HUES6 (cell line): ENCODE data around the gene CHRDL2.
A peak's percentile ranks its signal among the peaks of the same experiment; 100 is the strongest.

Source experiments
- H3K27ac ChIP-seq: 2 replicates; pipeline ENCODE4 v1.7.0; 2013; ENCODE audit warnings: low read depth, mild to moderate bottlenecking, low read length, inconsistent platforms
- H3K27me3 ChIP-seq: 2 replicates; pipeline ENCODE4 v1.6.1; 2013; ENCODE audit warnings: low read length; ENCODE audit not compliant: control insufficient read depth, insufficient read depth
- H3K36me3 ChIP-seq: 2 replicates; pipeline ENCODE4 v1.6.1; 2013; ENCODE audit warnings: low read length; ENCODE audit not compliant: control insufficient read depth, insufficient read depth
- H3K4me1 ChIP-seq: 2 replicates; pipeline ENCODE4 v1.6.1; 2013; ENCODE audit warnings: low read length; ENCODE audit not compliant: control insufficient read depth, insufficient read depth
- H3K4me3 ChIP-seq: 2 replicates; pipeline ENCODE4 v1.5.1; 2013; ENCODE audit warnings: low read depth, low read length
- H3K9ac ChIP-seq: one replicate; pipeline ENCODE4 v1.6.1; 2013; ENCODE audit warnings: mild to moderate bottlenecking, low read length
- H3K9me3 ChIP-seq: 2 replicates; pipeline ENCODE4 v1.6.1; 2013; ENCODE audit warnings: low read depth, low read length; ENCODE audit not compliant: control insufficient read depth, insufficient read depth

CHRDL2 gene

DNA sequence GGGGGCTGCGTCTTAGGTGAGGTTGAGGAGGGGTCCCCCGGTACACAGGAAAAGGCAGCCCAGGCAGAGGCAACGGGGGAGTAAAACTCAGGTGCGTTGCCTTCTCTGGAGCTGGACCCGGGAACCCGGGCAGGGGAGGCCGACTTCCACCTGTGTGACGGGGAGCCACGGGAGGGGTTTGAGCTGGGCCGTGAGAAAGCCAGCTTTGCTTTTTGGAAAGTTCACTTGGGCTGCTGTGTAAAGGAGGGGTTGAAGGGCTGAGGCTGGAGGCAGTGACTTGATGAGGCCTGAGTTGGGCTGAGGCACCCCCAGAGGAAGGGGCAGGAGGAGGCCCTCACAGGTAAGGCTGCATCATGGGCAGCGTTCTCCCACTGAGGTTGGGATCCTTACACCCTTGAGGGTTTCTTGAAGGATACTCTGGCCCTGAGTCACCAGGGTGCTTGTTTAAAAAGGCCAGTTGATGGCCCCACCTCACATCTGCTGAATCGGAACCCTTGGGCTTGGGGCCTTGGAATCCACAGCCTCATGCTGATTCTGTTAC is 47.2 kb downstream of the CHRDL2 start:
- no peak overlapping the region for H3K27ac ChIP-seq
- H3K9me3 ChIP-seq = peaks cover 3% of the 10 kb centered on the region; the same call in 1 of the 2 replicates
- H3K4me3 ChIP-seq = peak overlapping the region; percentile 55
- H3K4me1 ChIP-seq = no peaks in the 10 kb centered on the region
- H3K36me3 ChIP-seq = no peaks in the 10 kb centered on the region
- H3K27me3 ChIP-seq = peaks cover 14% of the 10 kb centered on the region; the same call in 1 of the 2 replicates
- H3K9ac ChIP-seq = no peak overlapping the region

DNA sequence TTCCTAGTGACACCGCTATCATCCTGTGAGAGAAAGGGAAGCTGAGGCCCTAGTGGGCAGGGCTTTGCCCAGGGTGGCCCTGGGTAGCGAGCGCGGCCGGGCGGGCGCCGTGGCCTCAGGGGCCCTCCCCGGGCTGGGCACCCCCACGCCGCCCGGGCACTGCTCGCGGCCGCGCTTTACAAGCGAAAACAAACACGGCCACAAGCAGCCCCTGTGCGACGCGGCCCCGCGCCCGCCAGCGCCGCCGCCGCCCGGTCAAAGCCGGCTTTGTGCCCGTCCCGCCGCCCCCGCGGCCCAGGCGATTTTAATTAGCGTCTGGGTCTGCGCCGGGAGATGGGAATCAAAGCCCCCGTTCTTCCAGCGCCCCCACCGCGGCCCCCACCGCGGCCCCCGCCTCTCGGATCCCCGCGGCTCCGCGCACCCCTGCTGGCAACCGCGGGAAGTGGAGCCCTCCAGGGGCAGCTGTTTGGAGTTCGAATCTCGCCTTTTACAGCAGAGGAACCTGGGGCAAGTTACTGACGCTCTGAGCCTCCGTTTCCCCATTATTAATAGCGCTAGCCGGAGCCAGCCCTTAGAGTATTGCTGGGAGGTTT is 47.9 kb downstream of the CHRDL2 start:
- Histone ChIP-seq H3K9me3 (peaks cover 3% of the 10 kb centered on the region; the same call in 1 of the 2 replicates), H3K36me3 (no peaks in the 10 kb centered on the region), H3K4me1 (no peaks in the 10 kb centered on the region), H3K27me3 (peaks cover 14% of the 10 kb centered on the region; the same call in 1 of the 2 replicates), H3K9ac (no peak overlapping the region), H3K27ac (no peak overlapping the region), H3K4me3 (peak overlapping the region; percentile 55)

DNA sequence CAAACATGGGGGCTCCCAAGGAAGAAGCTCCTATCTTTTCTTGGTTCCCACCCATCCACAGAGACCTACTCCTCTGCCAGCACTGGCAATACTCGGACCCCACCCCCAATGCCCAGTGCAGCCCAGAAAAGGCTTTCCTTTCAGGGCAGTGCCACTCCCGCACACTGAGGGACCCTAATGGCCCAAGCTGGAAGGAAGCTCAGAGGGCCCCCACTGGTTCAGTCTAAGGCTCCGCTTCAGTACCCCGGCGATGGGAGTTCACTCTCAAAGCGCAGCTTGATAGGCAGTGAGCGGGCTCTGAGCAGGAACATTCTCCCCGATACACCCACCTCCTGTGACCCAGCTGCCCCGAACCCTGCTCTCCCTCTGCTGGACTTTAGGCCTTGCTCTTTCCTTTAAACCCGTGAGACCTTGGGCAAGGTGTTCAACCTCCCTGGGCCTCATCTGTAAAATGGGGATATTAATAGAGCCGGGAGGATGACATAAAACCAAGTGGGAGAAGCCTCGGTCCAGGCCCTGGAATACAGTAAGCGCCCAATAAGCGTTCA is 48.4 kb downstream of the CHRDL2 start:
- Histone ChIP-seq H3K9me3 (peaks cover 3% of the 10 kb centered on the region; the same call in 1 of the 2 replicates), H3K27me3 (peaks cover 14% of the 10 kb centered on the region; the same call in 1 of the 2 replicates), H3K36me3 (no peaks in the 10 kb centered on the region), H3K27ac (no peak overlapping the region), H3K9ac (no peak overlapping the region), H3K4me3 (peak overlapping the region; percentile 55), H3K4me1 (no peaks in the 10 kb centered on the region)

DNA sequence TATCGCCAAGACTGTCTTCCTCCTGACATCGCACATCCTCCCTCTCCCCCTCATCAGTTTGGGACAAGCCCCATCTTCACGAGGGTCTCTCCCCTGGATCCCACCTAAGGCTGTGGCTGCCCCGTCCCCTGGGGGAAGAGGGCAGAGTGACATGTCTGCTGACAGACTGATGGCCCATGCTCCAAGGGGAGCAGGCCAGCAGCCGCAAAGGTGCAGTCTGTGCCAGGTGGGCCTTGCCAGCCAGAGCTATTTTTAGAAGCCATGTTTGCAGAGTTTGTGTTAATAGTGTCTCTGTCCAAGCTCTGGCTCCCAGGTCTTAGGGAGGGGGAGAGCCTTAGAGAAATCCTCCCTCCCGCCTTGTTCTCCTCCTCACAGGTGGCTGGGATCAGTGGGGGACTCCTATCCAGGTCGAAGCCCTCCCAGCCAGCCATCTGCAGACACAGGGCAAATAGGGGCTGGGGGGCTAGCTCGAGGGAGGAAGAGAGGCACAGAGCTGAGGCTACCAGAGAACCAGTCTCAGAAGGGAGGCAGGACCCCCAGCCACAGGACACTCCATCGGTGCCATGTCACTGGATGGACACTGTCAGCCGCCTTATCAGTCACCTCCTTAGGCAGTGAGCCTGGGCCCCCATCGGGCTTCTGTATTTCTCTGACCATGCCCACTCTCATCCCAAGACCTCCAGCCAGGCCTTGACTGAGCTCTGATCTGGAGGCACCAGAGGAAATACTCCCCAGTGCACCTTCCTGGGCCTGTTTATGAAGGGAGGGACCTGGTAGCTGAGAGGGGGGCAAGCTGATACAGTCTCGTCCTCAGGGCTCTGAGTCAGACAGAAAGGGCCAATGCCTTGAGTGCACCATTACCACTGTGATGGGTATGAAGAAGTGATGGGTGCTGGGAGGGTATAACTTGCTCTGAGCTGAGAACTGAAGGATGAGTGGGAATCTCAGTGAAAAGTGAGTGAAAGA is 49.3 kb downstream of the CHRDL2 start:
- Histone ChIP-seq H3K27ac (no peak overlapping the region), H3K9ac (no peak overlapping the region), H3K9me3 (peaks cover 3% of the 10 kb centered on the region; the same call in 1 of the 2 replicates)

DNA sequence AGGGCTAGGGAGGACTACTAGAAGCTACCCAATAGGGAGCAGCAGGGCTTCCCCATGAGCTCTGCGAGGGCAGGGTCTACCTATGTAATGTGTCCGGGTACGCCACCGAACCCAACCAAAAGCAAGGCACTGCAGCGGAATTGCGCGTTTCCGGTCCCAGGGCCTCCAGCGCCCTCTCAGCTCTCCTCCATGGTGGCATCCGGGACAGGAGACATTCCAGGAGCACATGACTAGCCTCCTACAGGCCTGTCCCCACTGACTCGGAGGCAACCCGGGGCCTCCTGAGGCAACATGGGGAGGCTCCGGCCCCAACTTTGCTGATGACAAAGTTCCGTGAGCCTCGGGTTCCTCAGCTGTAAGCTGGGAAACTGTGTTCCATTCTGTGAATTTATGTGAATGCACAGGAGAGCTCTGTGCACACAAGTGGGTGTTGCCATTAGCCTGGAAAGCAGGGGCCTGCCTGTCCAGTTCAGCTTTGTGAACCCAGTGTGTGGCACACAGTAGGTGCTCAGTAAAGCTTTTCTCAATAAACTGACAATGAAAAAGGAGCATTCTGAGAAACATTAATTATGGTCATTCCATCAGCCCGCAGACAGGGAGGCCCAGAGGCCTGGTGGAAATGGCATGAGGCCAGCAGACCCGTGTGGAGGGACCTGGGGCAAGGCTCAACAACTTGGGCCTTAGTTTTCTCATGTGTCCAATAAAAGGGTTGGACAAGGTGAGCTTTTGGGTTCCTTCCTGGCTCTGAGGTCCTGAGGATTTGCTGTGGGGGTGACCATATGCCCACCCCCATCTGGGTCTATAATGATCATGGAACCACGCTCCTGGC is 50.3 kb downstream of the CHRDL2 start:
- Histone ChIP-seq H3K4me1 (no peaks in the 10 kb centered on the region), H3K9ac (no peak overlapping the region), H3K9me3 (peaks cover 2% of the 10 kb centered on the region; the same call in 1 of the 2 replicates), H3K4me3 (no peak overlapping the region), H3K27me3 (peaks cover 14% of the 10 kb centered on the region; the same call in 1 of the 2 replicates), H3K27ac (no peak overlapping the region), H3K36me3 (no peaks in the 10 kb centered on the region)

More for the DNA sequence above, 49.3 kb downstream of the CHRDL2 start:
- H3K36me3 ChIP-seq = no peaks in the 10 kb centered on the region
- no peaks in the 10 kb centered on the region for H3K4me1 ChIP-seq
- H3K27me3 ChIP-seq = peaks cover 14% of the 10 kb centered on the region; the same call in 1 of the 2 replicates
- no peak overlapping the region for H3K4me3 ChIP-seq

DNA sequence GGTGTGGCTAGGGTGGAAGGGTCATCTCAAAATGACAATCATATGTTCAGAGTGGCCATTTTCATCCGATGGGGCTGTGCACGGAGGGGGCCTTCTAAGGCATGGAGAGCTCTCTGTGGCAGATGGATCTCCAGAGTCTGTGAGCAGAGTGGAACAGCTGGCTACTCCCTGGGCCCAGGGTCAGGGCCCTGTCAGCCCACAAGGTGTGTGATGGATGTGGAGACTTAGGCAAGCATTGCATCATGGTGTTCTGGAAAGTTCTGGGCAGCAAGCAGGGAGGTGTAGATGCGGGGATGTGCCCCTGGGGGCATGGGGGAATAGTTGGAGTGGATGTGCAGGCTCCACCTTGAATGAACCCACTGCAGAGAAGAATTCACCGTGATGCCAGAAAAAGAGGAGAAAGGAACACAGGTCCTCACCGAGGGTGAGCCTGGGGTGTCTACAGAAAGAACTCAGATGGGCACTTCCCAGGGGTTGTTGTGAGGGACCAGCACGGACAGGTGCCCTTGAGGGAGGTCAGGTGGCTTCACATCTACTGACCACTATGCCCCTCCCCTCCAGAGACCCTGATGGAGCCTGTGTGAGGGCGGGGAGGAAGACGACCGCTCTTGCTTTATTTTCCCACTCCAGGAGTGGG is 51.1 kb downstream of the CHRDL2 start:
- peaks cover 14% of the 10 kb centered on the region; the same call in 1 of the 2 replicates for H3K27me3 ChIP-seq
- H3K9me3 ChIP-seq = no peaks in the 10 kb centered on the region
- no peaks in the 10 kb centered on the region for H3K4me1 ChIP-seq
- no peak overlapping the region for H3K4me3 ChIP-seq
- no peaks in the 10 kb centered on the region for H3K36me3 ChIP-seq
- H3K27ac ChIP-seq = no peak overlapping the region
- no peak overlapping the region for H3K9ac ChIP-seq

DNA sequence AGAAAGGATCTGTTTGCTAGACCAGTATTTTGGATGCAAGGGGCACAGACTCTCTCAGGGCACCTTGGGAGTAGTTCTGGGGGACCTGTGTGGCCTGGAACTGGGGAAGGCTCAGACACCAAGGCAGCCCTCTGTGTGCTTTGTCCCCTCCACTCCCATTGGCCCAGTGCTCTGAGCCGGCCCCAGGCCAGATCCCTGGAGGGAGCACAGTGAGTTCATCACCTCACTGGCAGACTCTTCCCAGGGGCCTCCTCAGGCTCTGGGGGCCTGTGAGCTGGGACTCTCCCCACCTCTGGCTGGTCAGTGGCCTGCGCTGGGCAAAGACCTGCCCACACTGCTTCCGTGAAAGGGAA is 51.7 kb downstream of the CHRDL2 start:
- Histone ChIP-seq H3K4me1 (no peaks in the 10 kb centered on the region), H3K9ac (no peak overlapping the region), H3K36me3 (no peaks in the 10 kb centered on the region), H3K4me3 (no peak overlapping the region), H3K9me3 (peaks cover 2% of the 10 kb centered on the region; the same call in 1 of the 2 replicates), H3K27ac (no peak overlapping the region), H3K27me3 (peaks cover 14% of the 10 kb centered on the region; the same call in 1 of the 2 replicates)

DNA sequence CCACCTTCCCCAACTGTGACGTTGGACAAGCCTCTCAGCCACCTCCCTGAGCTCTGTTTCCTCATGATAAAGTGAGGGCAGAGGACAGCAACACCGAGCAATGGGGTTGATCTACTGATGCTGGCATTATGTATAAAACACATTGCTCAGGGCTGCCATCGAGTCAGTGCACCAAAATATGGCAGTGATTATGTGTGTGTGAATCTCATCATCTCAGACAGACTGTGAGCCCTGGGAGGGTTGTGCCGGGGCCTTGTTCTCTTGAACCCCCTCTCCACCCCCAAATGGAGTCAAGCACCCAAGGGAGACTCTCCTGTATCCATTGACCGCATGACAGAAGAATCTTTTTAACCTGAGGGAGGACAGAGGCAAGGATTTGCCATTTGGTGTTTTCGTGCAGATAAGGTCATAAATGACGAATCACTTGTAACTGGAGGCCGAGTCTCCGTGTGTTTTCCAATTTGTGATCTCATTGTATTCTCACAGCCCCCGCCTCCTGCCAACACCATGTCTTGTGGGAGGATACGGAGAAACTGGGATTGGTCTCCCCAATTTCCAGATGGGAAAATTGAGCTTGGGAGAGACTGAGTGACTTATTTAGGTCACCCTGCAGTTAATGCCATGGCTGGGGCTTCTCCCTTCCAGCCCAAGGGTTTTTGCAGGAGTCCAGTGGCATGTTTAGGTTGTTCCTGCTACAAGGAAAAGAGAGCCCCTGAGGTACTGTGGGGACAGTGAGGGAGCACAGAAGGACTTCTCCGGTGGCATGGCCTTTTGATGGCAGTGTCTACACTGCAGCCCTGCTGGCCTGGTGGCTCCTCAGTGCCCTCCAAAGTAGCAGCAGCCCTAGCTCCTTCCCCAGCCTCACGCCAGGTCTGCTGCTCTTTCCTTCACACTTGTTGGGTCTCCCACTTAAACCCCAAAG is 52.4 kb downstream of the CHRDL2 start:
- H3K9ac ChIP-seq = no peak overlapping the region
- H3K4me3 ChIP-seq = no peak overlapping the region
- no peaks in the 10 kb centered on the region for H3K4me1 ChIP-seq
- peaks cover 11% of the 10 kb centered on the region; the same call in 1 of the 2 replicates for H3K27me3 ChIP-seq
- H3K27ac ChIP-seq = no peak overlapping the region
- H3K9me3 ChIP-seq = peaks cover 3% of the 10 kb centered on the region; the same call in 1 of the 2 replicates
- no peaks in the 10 kb centered on the region for H3K36me3 ChIP-seq

DNA sequence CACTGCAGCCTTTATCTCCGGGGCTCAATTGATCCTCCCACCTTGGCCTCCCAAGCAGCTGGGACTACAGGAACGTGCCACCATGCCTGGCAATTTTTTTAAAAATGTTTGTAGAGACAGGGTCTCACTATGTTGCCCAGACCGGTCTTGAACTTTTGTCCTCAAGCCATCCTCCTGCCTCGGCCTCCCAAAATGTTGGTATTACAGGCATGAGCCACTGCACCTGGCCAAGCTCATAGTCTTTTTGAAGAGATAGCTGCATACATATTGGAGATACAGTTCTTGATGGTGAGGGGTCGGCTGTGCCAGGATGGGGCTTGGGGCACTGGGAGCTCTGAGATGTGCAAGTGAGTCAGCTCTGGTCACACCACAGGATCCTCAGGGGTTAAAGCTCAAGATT is 53.2 kb downstream of the CHRDL2 start:
- Histone ChIP-seq H3K9me3 (peaks cover 3% of the 10 kb centered on the region; the same call in 1 of the 2 replicates), H3K27ac (no peak overlapping the region), H3K27me3 (peaks cover 8% of the 10 kb centered on the region; the same call in 1 of the 2 replicates), H3K4me3 (no peak overlapping the region), H3K4me1 (no peaks in the 10 kb centered on the region), H3K36me3 (no peaks in the 10 kb centered on the region), H3K9ac (no peak overlapping the region)
